Measurements from ENCODE around the gene PAMR1.

The PAMR1 gene

GRCh38 chr11:35491231-35491871 is 34.1 kb downstream of the PAMR1 start:
- no peak for DNase-seq

GRCh38 chr11:35488117-35488516 is 37.3 kb downstream of the PAMR1 start:
- no peak for DNase-seq

- no peak for DNase-seq
Measured at GRCh38 chr11:35487532-35488078, 37.8 kb downstream of the PAMR1 start.

GRCh38 chr11:35486934-35487333 is 38.5 kb downstream of the PAMR1 start:
- no peak for DNase-seq

- no peak for DNase-seq
Measured at GRCh38 chr11:35486446-35486845, 39.0 kb downstream of the PAMR1 start.

GRCh38 chr11:35485656-35486322 is 39.6 kb downstream of the PAMR1 start:
- DNase-seq = peak; percentile 61

- DNase-seq = no peak
Measured at GRCh38 chr11:35484435-35484834, 41.0 kb downstream of the PAMR1 start.

- DNase-seq = no peak
Measured at GRCh38 chr11:35483131-35483820, 42.1 kb downstream of the PAMR1 start.

GRCh38 chr11:35479731-35480130 is 45.7 kb downstream of the PAMR1 start:
- DNase-seq = no peak

- no peak for DNase-seq
Measured at GRCh38 chr11:35478471-35479091, 46.8 kb downstream of the PAMR1 start.

- DNase-seq = no peak
Measured at GRCh38 chr11:35477901-35478300, 47.5 kb downstream of the PAMR1 start.

GRCh38 chr11:35474688-35475087 is 50.7 kb downstream of the PAMR1 start:
- DNase-seq = no peak

GRCh38 chr11:35473795-35474374 is 51.5 kb downstream of the PAMR1 start:
- no peak for DNase-seq

- DNase-seq = no peak
Measured at GRCh38 chr11:35470616-35471015, 54.8 kb downstream of the PAMR1 start.

- DNase-seq = no peak
Measured at GRCh38 chr11:35466058-35466457, 59.4 kb downstream of the PAMR1 start.

GRCh38 chr11:35464308-35464707 is 61.1 kb downstream of the PAMR1 start:
- DNase-seq = no peak

GRCh38 chr11:35463331-35463751 is 62.1 kb downstream of the PAMR1 start:
- no peak for DNase-seq

- DNase-seq = no peak
Measured at GRCh38 chr11:35461917-35462538, 63.4 kb downstream of the PAMR1 start.

GRCh38 chr11:35459489-35459888 is 65.9 kb downstream of the PAMR1 start:
- no peak for DNase-seq

- no peak for DNase-seq
Measured at GRCh38 chr11:35458846-35459245, 66.6 kb downstream of the PAMR1 start.

GRCh38 chr11:35454362-35454761 is 71.1 kb downstream of the PAMR1 start:
- no peak for DNase-seq

- DNase-seq = no peak
Measured at GRCh38 chr11:35436581-35437250, 88.7 kb downstream of the PAMR1 start.

All from CD4-positive, alpha-beta T cell treated with Interleukin-12 subunit alpha and Interleukin-12 subunit beta, for 1 hour (primary cell).